Inflammatory macrophage treated with lipopolysaccharide for 1 hour (primary cell): ENCODE measurements around the gene RCE1.

Experiments used
- DNase-seq, 2 donors: peaks; one replicate each; pipeline ENCODE4 v3.0.0-alpha.2; 2020 to 2022

RCE1 gene

GRCh38 chr11:66857927-66858185 is 14.6 kb downstream of the RCE1 start:
- no peak for DNase-seq

GRCh38 chr11:66858186-66858938 is 15.1 kb downstream of the RCE1 start:
- no peak for DNase-seq

GRCh38 chr11:66858939-66859685 is 15.9 kb downstream of the RCE1 start:
- DNase-seq = no peak

GRCh38 chr11:66859686-66860448 is 16.6 kb downstream of the RCE1 start:
- DNase-seq = no peak

GRCh38 chr11:66860449-66860831 is 17.2 kb downstream of the RCE1 start:
- DNase-seq = no peak

GRCh38 chr11:66861038-66861773 is 18.0 kb downstream of the RCE1 start:
- DNase-seq = no peak

- DNase-seq = no peak
Observed at GRCh38 chr11:66861774-66862558, 18.7 kb downstream of the RCE1 start.

GRCh38 chr11:66862559-66863037 is 19.4 kb downstream of the RCE1 start:
- no peak for DNase-seq

- no peak for DNase-seq
Observed at GRCh38 chr11:66863428-66864125, 20.3 kb downstream of the RCE1 start.

- DNase-seq = no peak
Observed at GRCh38 chr11:66864172-66864901, 21.1 kb downstream of the RCE1 start.

GRCh38 chr11:66864924-66865697 is 21.9 kb downstream of the RCE1 start:
- no peak for DNase-seq

- no peak for DNase-seq
Observed at GRCh38 chr11:66866007-66866406, 22.8 kb downstream of the RCE1 start.

GRCh38 chr11:66866511-66866986 is 23.3 kb downstream of the RCE1 start:
- DNase-seq = no peak

GRCh38 chr11:66867425-66868040 is 24.3 kb downstream of the RCE1 start:
- DNase-seq = no peak

- DNase-seq = no peak
Observed at GRCh38 chr11:66868082-66868725, 25.0 kb downstream of the RCE1 start.

- DNase-seq = peak; percentile 35 to 51
Observed at GRCh38 chr11:66868726-66869566, 25.7 kb downstream of the RCE1 start.

GRCh38 chr11:66869567-66869870 is 26.3 kb downstream of the RCE1 start:
- no peak for DNase-seq

- DNase-seq = no peak
Observed at GRCh38 chr11:66870131-66870530, 26.9 kb downstream of the RCE1 start.
